Heart right ventricle (tissue), 16 donors: ENCODE measurements around the gene PLAAT3. TPM values are rescaled to one million over a fixed set of nuclear protein-coding genes. Genes with fewer than 3 reads are reported as not detected.

Source experiments
- ATAC-seq, 8 donors: fragments of 200-7000 bp; cut with Tn5 transposase; one replicate each; pipeline ENCODE4 v1.9.1; 2020; ENCODE audit warnings: mild to moderate bottlenecking in 8 of 8, moderate library complexity in 8 of 8, moderate number of reproducible peaks in 1 of 8
- DNase-seq, 2 donors: peaks; one replicate each; pipeline ENCODE4 v3.0.0-alpha.2; 2020
- H3K27ac ChIP-seq, 10 donors: fragments of 200-600 bp; sonication (generic) in 2 of 10; one replicate each; pipeline versions ENCODE4 v1.5.0 to v1.8.0; 2020 to 2022; ENCODE audit warnings: mild to moderate bottlenecking in 3 of 10
- H3K27me3 ChIP-seq, 7 donors: fragments of 200-600 bp; one replicate each; pipeline ENCODE4 v1.8.0; 2021 to 2022; ENCODE audit warnings: mild to moderate bottlenecking in 2 of 7
- H3K36me3 ChIP-seq, 9 donors: fragments of 200-600 bp; sonication (generic) in 1 of 9; one replicate each; pipeline versions ENCODE4 v1.5.0 to v1.8.0; 2020 to 2022; ENCODE audit warnings: mild to moderate bottlenecking in 2 of 9
- H3K4me1 ChIP-seq, 9 donors: fragments of 200-600 bp; sonication (generic) in 1 of 9; one replicate each; pipeline versions ENCODE4 v1.5.0 to v1.8.0; 2020 to 2022; ENCODE audit warnings: mild to moderate bottlenecking in 4 of 9
- H3K4me3 ChIP-seq, 10 donors: fragments of 200-600 bp; sonication (generic) in 2 of 10; one replicate each; pipeline versions ENCODE4 v1.5.0 to v1.8.0; 2020 to 2022; ENCODE audit warnings: mild to moderate bottlenecking in 7 of 10, moderate library complexity in 2 of 10
- H3K9me3 ChIP-seq, 11 donors: fragments of 200-600 bp in 10 of 11; sonication (generic) in 2 of 11; one replicate each; pipeline versions ENCODE4 v1.5.0 to v1.8.0; 2013 to 2022; ENCODE audit warnings: mild to moderate bottlenecking in 2 of 11, control low read depth in 1 of 11, moderate library complexity in 1 of 11
- CTCF ChIP-seq, 9 donors: fragments of 200-600 bp; sonication (generic) in 2 of 9; IDR thresholded peaks; one replicate each; pipeline versions ENCODE4 v1.5.0 to v1.8.0; 2021 to 2022; ENCODE audit warnings: antibody characterized with exemption in 9 of 9, mild to moderate bottlenecking in 5 of 9, moderate library complexity in 1 of 9
- WGBS, 2 donors: extraction: QIAGEN DNeasy Blood & Tissue Kit; methylation state at CpG; one replicate each; pipeline ENCODE4 v1.1.7; 2013; ENCODE audit warnings: inconsistent platforms in 1 of 2; 5-methylcytosine and 5-hydroxymethylcytosine counted together
- intact Hi-C, 10 donors: fragments of 100-400 bp; cut with DNase I; formaldehyde crosslinking; loops; one replicate each; pipeline versions ENCODE4 v1.11.1 to v1.14.2; 2022
- polyA plus RNA-seq, 2 donors: library from polyadenylated mRNA; stranded (reverse); fragments of 200-250 nt; gene quantifications; one replicate each; pipeline ENCODE4 v1.2.3, GENCODE V29; 2013
- total RNA-seq, 10 donors: library from RNA; stranded (reverse); fragmentation: NEBNext Ultra II Directional in 3 of 10; extraction: Animal tissue kit (Norgen Biotek cat#: 25700) in 3 of 10; gene quantifications; one replicate each; pipeline versions ENCODE4 v1.2.1 to v1.2.4, GENCODE V29; 2021 to 2023
- donor health status: Arrhythmogenic right ventricular cardiomyopathy.
- donor health status: ischemic (EF 13 %, LVEDD 7.1; RV severe dilation, severe dysfunction).
- donor health status: healthy with polysubstance abuse.
- donor health status: DM: no; HTN: yes; CAD: no.
- donor health status: DM: no; HTN: no; CAD: no.
- donor health status: ischemic (EF 25% LVEDD 6.9; RV normal size, moderate dysfunction).
- donor health status: ischemic (EF 25% LVEDD 5.7; RV mildly dilated, moderate dysfunction).
- donor health status: healthy.
- donor health status: DM: yes; HTN: yes; CAD: no.
- donor health status: Ischemic cardiomyopathy.
- donor health status: ischemic (EF 35%, LVEDD 5.7; RV mildly dilated, moderate dysfunction).
- donor health status: nonischemic (EF 11% LVEDD 7.7; RV severe dilation, severe dysfunction).
- donor health status: DM: yes; HTN: yes; CAD: no.
- donor health status: PGD.
- donor health status: ischemic (EF 29% LVEDD 5.4; RV normal size, mild dysfunction).
- donor health status: nonischemic (EF 23%, LVEDD 6.1; RV moderate dilation, normal function).

The PLAAT3 gene
- total and polyA plus RNA-seq, 12 donors, result 82.8 to 211 (median 137) TPM

- Histone ChIP-seq H3K27me3 (no peaks in the 10 kb centered on the region), H3K4me3 (no peak within 1 kb of the TSS), H3K9me3 (no peaks in the 10 kb centered on the region), H3K27ac (no peak within 1 kb of the TSS), H3K36me3 (no peaks in the 10 kb centered on the region), H3K4me1 (peaks cover 0 to 37% (median 12%) of the 10 kb centered on the region in 9 donors)
- no peak for DNase-seq
- no peak for ATAC-seq
- intact Hi-C loops, result loop anchor here in 1 of 10 donors (10.0 kb wide), 1 partner anchor 61 kb away; no protein-coding TSS in a partner anchor
- WGBS, 2 donors, result 92 to 94% methylated on average over 13 of the region's 13 CpGs
- no peak for TF ChIP-seq CTCF (IDR thresholded peaks at IDR 0.05)
Measured at GRCh38 chr11:63563201-63564055, 50.8 kb downstream of the PLAAT3 start, which contains the start of gene PLAAT2. Gene PLAAT2 (minus strand): TSS chr11:63563379. CDS start chr11:63563324, 55 bp downstream.

- Histone ChIP-seq H3K27ac (peak overlapping the region in 2 of 10 donors; percentile 0 to 13), H3K27me3 (no peaks in the 10 kb centered on the region), H3K36me3 (no peaks in the 10 kb centered on the region), H3K4me1 (peaks cover 0 to 18% (median 0%) of the 10 kb centered on the region in 9 donors), H3K4me3 (no peak overlapping the region), H3K9me3 (no peaks in the 10 kb centered on the region)
- ATAC-seq (peak; percentile 21 to 79 (median 68)), DNase-seq (peak; percentile 25 to 48)
- intact Hi-C loops, result loop anchor here in 1 of 10 donors (10.0 kb wide), 1 partner anchor 64 kb away; no protein-coding TSS in a partner anchor
- no peak for TF ChIP-seq CTCF (IDR thresholded peaks at IDR 0.05)
- WGBS, 2 donors, result 62 to 64% methylated on average over 7 of the region's 7 CpGs
Measured at GRCh38 chr11:63560506-63561180, 53.6 kb downstream of the PLAAT3 start.

GRCh38 chr11:63558459-63559157, 55.6 kb downstream of the PLAAT3 start:
- no peak overlapping the region for H3K27ac ChIP-seq
- no peaks in the 10 kb centered on the region for H3K27me3 ChIP-seq
- no peaks in the 10 kb centered on the region for H3K9me3 ChIP-seq
- ATAC-seq (no peak), DNase-seq (no peak)
- H3K36me3 ChIP-seq, result no peaks in the 10 kb centered on the region
- peaks cover 0 to 26% (median 0%) of the 10 kb centered on the region in 9 donors for H3K4me1 ChIP-seq
- no peak overlapping the region for H3K4me3 ChIP-seq
- WGBS, 2 donors, result 88 to 95% methylated on average over 7 of the region's 7 CpGs
- intact Hi-C loops, result no loop called here
- TF ChIP-seq CTCF (IDR thresholded peaks at IDR 0.05), result no peak

GRCh38 chr11:63557570-63557969, 56.7 kb downstream of the PLAAT3 start:
- DNase-seq (no peak), ATAC-seq (no peak)
- Histone ChIP-seq H3K36me3 (no peaks in the 10 kb centered on the region), H3K4me1 (peaks cover 0 to 37% (median 0%) of the 10 kb centered on the region in 9 donors), H3K4me3 (no peak overlapping the region), H3K27me3 (peaks cover 0 to 2% (median 0%) of the 10 kb centered on the region in 7 donors), H3K27ac (no peak overlapping the region), H3K9me3 (no peaks in the 10 kb centered on the region)
- intact Hi-C loops, result no loop called here
- WGBS, 2 donors, result 83% methylated on average over 7 of the region's 7 CpGs
- TF ChIP-seq CTCF (IDR thresholded peaks at IDR 0.05), result no peak
